Measurements from ENCODE around the gene SRGAP3. TPM values are rescaled to one million over a fixed set of nuclear protein-coding genes. Genes with fewer than 3 reads are reported as not detected.
"Not testable (repeated sequence)": the region's sequence is repeated elsewhere in the genome, so short reads cannot be mapped to it uniquely, and the experiment has no call there.

SRGAP3 gene
- polyA plus RNA-seq, 3 donors, result 13.3 to 15.8 (median 15.4) TPM

DNA sequence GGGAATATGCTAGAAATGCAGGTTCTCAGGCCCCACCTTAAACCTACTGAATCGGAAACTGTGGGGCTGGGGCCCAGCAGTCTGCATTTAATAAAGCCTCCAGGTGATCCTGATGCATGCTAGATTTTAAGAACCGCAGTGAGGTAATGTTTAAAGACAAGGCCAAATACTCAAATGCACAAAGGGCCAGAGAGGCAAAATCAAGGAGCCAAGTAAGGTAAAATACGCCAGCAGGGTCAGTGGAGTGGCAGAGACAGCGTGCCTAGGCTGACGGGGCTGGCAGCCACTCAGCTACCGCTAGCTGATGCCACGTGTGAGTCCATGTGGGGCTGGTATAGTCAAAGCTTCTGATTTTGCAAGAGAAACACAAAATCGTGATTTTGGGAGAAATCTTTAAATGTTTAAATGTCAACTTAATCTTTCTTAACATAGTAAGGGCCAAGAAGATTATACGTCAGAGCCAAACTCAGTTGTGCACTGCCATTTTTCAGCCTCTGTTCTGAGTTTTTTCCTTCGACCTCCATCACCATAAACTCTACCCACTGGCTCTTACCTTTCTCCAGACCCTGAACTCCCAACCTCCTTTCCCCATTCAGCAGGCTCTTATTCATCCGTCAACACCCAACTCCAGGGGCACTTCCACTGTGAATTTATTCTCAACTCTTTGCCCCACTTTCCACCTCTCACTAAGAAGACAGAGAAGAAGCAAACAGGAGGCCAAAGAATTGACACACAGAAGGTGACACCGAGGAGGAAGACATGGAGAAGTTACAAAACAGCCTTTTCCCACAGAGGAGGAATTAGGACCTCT is 149.5 kb downstream of the SRGAP3 start:
- no peak for DNase-seq (ENCODE audit: low read depth in 3 of 3, low spot score in 2 of 3)

DNA sequence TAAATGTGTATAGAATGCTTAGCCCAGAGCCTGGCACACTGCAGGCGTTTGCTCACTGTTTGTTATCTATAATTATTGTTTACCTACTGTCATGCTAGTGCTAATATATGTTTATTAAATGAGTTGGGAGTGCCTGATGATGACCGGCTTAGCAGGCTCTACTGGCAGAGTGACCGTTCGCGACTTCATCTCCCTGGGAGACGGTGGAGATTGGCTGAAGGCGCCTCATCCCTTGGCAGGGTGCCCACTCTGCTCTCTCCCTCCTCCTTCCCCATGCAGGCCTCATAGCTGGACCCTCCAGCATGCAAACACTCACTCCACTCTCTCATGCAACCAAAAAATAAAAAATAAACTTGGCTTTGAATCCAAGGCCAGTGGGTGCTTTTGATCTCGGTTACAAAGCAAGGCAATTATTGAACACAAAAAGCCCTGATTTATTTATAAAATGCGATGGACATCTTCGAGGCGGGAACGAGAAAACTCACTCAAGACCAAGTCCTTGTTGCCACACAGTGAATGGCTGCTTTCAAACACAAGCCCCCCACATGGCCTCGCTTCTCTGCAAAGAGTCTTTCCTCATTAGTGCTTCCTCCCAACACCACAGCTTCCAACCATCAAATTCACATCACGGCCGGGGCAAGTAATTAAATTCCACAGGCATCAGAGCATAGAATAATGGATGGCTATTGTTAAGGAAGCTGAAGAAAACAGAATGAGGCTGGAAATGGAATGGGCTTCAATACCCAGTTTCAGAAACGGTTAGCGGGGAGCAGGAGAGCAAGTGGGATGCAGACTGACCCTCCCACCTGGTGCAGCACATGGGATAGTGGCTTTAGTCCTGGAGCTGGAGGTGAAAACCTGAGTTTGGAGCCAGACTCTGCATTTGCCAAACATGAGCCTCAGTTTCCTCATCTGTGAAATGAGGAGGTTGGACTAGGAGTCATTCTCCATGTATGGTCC is 150.4 kb downstream of the SRGAP3 start:
- peak in 1 of 3 donors; percentile 56 for DNase-seq (ENCODE audit: low read depth in 3 of 3, low spot score in 2 of 3)

DNA sequence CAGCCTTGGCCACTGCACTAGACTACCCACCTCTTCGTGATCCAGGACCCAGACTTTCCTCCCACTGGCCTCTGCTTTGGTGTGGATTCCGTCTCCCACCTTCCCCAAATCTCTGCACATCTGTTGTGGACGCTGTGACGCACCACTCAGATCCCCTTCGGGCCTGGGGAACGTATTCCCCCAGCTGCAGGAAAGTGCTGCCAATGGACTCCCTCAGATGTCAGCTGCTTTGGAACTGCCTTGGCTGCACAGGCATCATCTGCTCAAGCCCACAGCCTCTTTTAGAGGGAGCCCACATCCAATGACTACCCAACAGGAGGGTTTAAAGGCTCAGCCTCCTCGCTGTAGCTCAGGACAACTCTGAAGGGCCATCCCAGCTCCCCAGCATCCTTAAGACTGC is 152.0 kb downstream of the SRGAP3 start:
- DNase-seq (ENCODE audit: low read depth in 3 of 3, low spot score in 2 of 3), result no peak

DNA sequence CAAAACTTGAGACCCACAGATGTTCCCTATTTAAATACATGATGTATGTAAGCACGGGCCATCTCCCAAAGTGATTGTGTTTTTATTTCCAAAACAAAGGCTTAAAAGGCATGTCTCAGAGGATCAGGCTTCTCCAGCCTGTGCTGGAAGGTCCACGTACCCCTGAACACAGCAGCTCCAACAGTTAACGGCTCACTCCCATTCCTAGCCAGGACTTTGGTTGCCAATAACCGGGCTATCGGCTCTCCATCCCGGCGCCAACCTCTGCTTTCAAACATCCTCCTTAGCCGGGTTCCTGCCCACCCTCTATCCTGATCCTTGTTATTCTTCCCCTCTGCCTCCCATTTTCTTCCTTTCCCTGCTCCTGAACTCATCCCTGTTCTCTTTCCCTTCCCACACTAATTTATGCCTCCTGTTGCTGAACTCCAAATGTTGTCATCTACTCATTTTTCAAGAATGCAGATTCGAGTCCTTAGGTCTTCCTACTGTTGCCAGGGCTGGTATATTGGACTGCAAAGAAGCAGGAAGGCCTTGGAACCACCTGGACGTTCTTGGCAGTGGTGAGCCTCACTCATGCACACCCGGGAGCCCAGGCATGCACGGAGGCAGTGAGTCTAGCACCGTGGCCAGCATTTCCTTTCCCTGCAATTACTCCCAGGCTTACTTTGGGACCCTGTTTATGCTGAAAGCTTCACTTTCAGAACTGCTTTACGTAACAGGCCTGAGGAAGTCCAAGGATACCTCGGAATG is 157.8 kb downstream of the SRGAP3 start:
- no peak for DNase-seq (ENCODE audit: low read depth in 3 of 3, low spot score in 2 of 3)

DNA sequence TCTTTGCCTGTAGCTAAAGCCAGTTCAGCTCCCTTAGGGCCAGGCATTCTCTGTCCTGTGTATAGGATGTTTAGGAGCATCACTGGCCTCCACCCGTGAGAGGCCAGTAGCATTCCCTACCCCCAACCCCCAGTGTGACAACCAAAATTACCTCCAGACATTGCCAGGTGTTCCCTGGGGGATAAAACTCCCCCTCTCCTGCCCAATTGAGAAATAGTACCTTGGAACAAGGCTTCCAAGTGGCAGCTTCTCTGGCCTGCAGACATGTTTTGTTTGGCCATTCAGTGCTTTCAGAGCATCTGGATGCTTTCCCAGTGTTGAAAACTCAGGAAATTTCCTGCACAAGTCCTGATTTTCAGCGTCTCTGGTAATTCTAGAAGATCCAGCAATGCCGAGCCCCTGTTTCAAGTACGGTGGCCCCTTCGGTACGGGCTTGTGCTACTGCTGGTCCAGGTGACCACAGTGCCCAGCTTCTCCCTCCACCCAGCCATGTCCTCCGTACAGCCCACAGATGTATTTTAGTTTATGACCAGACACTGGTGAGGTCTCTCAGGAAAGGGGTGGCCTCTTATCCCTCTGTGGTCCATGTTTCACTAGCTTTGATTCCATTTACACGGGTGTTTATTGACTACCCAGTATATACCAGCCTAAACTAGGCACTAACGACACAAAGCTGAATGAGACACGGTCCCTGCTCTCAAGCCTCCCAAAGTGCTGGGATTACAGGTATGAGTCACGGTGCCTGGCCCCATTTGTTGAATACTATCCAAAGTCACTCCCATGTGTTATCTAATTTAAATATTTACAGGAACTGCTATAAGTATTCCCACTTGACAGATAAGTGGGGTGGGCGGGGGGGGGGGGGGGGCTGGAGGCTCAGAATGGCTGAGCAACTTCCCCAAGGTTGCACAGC is 160.7 kb downstream of the SRGAP3 start:
- DNase-seq (ENCODE audit: low read depth in 3 of 3, low spot score in 2 of 3), result no peak

DNA sequence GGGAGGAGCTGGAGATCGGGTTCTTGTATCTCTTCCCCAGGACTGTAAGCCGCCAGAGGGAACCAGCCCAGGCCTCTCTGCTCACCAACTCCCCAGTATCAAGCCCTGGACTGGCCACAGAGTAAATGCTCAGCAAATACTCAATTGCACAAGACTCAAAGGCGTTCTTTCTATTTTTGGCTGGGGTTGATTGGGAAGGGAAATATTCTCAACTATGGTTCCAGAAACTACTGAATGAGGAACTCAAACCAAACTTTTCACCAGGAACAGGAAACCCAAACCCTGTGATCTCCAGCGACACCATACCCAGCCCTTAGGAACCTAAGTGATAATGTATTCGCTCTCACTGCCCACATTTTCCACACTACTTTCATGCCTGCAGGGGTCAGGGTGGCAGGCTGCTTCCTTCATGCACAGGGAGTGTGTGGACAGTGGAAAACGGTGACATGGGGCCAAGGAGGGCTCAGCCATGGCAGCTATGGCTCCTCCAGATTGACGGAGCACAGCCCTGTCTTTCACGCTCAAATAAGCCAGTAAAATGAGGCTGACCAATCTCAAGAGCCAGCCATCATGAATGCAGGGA is 161.5 kb downstream of the SRGAP3 start:
- DNase-seq (ENCODE audit: low read depth in 3 of 3, low spot score in 2 of 3), result no peak

DNA sequence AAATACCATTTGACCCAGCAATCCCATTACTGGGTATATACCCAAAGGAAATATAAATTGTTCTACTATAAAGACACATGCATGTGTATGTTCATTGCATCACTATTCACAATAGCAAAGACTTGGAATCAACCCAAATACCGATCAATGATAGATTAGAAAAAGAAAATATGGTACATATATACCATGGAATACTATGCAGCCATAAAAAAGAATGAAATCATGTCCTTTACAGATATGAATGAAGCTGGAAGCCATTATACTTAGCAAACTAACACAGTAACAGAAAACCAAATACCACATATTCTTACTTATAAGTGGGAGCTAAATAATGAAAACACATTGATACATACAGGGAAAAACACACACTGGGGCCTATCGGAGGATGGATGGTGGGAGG is 164.0 kb downstream of the SRGAP3 start:
- DNase-seq (ENCODE audit: low read depth in 3 of 3, low spot score in 2 of 3), result not testable (repeated sequence)

DNA sequence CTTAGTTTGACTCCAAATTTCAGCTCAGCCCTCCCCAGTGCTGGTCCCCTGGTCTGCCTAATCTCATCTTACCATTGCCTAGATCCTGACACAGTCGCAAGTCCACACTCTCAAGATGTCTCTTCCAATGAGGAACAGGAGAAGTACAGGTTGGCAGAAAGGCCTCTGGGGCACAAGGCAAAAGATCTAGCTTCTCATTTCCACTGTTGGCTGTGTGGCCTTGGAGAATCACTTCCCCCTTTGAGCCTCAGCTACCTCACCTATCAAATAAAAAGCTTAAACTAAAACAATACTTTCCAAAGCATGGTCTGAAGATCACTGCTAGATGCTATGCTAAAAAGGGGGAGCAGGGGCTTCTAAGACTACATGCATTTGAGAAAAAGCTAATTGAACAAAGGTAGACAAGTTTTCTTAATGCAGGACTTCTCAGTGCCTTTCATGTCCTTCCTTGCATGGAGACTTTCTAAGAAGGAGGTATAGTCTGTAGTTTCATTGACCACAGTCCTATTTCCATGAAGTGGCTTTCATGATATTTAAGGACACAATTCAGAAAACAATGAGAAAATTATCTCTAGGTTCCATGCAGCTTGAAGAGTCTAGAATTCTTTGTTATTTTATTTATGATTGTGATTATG is 168.1 kb downstream of the SRGAP3 start:
- no peak for DNase-seq (ENCODE audit: low read depth in 3 of 3, low spot score in 2 of 3)

DNA sequence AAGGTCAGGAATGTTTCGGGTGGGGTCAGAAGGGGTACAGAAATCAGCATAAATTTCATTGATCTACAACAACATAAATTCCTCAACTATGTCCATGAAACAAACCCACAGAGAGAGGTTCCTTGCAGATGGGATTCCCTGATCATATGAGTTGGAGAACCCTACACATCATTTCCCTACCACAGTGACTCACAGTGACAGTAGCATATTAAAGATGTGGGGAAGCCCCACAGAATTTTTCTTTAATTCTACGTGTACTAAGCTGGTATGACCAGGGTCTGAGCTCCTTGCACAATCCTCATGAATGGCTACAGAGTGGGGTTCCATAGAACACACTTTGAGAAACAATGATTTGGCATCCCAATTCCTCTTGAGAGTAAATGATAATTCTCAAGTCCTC is 169.3 kb downstream of the SRGAP3 start:
- no peak for DNase-seq (ENCODE audit: low read depth in 3 of 3, low spot score in 2 of 3)

DNA sequence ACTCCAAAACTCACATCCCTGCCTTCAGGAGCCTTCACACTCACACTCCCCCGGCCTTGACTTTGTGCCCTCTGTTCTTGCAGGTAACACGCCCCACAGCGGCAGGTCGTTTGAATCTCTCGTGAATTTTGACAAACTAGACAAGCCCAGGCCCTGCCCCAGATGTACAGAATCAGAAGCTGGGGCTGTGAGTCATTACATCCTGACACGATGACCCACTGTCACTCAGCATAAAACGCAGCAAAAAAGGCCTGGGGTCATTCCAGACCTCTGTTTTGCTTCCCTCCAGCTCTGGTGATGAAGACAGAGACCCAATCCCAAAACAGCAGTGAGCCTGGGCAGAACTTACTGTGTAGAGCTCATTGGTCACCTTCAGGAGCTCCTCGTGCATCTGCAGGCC is 169.8 kb downstream of the SRGAP3 start:
- no peak for DNase-seq (ENCODE audit: low read depth in 3 of 3, low spot score in 2 of 3)

DNA sequence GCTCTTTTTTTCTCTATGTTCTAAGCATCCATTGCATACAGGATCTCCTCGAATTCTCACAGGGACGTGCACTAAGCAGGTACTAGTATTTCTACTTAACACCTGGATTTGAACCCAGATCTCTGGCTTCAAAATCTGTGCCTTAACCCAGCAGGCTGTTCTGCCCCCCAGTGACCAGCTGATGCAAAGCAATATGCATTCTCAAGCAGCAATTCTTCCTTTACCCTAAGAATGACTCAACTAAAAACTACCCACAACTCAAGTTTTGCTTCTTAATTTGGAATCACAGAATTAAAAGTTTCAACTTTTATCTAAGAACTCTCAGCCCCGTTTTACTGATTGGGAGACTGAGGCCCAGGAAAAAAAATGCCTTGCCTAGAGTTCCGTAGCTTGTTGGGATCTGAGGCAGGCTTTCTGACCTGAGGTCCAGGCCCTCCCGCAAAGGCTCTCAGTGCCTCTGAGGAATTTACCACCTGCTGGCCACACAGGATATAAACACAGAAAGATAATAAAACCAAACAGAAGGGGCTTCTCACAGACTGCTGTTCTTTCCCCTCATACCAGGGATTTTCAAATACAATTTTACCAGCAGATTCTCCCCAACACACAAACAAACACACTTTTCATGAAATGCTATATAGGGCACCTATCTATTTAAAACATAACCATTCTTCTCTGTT is 170.7 kb downstream of the SRGAP3 start:
- no peak for DNase-seq (ENCODE audit: low read depth in 3 of 3, low spot score in 2 of 3)

DNA sequence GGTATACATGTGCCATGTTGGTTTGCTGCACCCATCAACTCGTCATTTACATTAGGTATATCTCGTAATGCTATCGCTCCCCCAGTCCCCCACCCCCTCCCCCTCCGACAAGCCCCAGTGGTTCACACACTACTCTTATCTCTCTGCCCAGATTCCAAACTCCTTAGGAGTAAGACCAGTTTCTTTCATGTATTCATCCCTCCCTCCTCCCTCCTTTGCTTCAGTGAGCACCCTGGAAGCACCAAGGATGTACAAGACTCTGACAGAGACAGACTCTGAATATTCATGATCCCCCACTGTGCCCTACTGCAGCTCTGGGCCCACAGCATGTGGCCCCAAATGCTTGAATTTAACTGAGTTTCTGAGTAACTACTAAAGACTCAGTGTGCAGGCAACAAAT is 172.4 kb downstream of the SRGAP3 start:
- no peak for DNase-seq (ENCODE audit: low read depth in 3 of 3, low spot score in 2 of 3)

DNA sequence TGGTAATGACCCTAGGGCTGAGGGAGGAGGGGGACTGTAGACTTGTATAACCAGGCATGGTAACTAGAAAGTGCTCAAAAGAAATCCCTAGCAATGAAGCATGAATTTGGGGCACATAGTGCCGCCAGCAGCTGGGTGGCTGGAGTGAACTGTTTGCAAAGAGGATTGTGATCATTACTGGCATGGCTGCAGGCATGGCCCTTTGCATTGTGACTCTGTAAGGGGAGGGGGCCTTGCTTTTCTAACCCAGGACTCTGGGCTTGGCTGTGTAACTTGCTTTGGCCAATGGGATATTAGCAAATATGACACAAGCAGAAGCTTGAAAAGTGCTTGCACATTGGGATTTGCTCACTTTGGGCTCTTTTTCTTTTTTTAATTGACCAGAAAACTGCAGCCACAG is 173.7 kb downstream of the SRGAP3 start:
- DNase-seq (ENCODE audit: low read depth in 3 of 3, low spot score in 2 of 3), result no peak

DNA sequence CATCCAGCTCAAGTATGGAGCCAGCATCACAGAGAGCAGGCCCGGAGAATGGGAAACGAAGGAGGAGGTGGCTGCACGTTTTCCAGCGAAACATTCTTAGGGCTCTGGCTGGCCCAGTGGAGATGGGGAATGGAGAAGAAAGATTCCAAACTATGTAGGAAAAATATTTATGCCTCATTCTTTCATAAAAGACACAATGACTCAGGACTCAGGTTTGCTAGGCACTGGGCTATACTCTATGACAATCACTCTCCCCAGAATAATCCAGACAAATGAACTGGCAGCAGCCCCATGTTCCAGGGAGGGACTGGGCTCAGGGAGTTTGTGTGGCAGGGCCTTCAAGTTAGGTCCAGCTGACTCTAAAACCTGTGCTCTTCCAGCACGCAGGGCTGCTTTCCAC is 175.4 kb downstream of the SRGAP3 start:
- DNase-seq (ENCODE audit: low read depth in 3 of 3, low spot score in 2 of 3), result no peak

DNA sequence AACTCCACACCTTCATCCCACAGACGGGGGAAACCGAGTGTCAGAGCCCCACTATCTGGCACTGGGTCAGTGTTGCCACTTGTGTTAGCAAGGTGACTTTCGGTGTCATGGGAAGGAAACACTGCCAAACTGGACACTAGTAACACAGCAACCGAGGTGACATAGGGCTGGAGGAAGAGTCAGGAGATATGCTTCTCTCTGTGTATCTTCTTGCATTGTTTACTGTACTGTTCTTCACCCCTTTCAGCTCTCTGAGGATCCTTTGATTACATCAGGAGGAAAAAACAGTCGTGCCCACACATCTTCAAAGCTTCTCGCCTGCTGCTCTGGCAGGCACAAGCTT is 176.8 kb downstream of the SRGAP3 start:
- no peak for DNase-seq (ENCODE audit: low read depth in 3 of 3, low spot score in 2 of 3)

DNA sequence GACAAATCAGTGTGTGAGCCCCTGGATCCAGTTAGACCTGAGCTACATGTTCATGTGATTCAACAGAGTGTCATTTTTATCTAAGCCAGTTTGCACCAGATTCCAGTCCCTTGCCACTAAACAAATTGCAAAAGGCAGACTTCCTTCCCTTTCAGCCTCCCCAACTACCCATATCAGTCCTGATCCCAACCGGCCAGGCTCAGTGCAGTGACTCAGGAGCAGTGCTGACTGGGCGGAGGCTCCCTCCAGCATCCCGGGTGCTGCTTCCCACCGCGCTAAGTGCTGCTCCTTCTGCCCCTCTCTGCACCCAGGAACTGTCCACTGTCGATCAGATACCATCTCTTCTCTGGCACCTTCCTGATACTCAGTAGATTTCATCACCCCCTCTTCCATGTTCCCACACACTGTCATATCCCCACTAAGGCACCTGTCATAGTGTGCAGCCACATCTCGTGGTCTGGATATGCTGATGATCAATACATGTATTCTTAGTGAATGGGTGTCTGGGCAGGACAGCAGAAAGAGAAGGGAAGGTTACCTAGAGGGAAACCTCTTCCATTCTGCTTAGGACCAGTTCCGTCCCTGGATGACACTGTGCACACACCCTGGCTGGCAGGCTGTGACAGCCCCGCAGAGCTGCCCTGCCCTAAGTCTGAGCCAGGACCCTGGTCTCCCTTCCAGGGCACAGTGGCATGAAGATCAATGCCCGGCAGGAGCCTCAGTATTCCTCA is 177.3 kb downstream of the SRGAP3 start:
- DNase-seq (ENCODE audit: low read depth in 3 of 3, low spot score in 2 of 3), result no peak

DNA sequence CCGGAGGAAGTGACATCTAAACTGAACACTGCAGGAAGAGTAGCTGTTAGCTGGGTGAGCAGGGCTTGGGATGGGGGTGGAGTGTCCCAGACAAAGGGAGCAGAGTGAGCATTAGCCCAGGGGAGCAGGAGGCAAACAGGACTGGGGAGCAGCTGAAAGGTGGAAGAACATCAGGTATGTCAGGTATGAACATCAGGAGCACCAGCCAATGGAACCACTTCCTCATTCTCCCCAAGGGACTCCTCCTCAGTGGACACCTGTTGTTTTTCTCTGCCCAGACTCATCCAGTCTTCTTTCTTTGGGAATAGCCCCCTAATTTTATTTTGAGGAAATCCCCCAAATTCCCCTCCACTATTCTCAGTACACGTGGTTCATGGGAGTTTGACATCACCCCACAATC is 178.5 kb downstream of the SRGAP3 start:
- DNase-seq (ENCODE audit: low read depth in 3 of 3, low spot score in 2 of 3), result no peak

DNA sequence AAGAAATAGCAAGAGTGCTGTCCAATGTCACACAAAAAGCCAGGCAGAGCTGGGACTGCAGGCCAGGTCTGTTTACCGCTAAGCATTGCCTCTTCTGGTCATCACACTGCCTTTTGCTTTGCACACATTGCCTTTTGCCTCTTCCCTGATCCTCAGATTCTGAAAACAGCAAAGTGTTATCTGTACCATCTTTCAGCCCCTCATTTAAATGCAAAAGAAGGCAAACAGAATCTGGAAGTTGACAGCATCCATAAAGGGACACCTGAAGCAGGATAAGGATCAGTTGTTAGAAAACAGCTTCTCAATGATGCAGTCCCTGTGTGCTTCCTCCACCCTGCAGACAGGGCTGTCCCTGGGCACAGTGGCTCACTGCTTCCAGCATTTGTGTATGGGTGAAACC is 179.5 kb downstream of the SRGAP3 start:
- DNase-seq (ENCODE audit: low read depth in 3 of 3, low spot score in 2 of 3), result no peak

All from right renal cortex interstitium (tissue), 3 donors.